ENCODE measurements around the gene SP4.

The SP4 gene

DNA sequence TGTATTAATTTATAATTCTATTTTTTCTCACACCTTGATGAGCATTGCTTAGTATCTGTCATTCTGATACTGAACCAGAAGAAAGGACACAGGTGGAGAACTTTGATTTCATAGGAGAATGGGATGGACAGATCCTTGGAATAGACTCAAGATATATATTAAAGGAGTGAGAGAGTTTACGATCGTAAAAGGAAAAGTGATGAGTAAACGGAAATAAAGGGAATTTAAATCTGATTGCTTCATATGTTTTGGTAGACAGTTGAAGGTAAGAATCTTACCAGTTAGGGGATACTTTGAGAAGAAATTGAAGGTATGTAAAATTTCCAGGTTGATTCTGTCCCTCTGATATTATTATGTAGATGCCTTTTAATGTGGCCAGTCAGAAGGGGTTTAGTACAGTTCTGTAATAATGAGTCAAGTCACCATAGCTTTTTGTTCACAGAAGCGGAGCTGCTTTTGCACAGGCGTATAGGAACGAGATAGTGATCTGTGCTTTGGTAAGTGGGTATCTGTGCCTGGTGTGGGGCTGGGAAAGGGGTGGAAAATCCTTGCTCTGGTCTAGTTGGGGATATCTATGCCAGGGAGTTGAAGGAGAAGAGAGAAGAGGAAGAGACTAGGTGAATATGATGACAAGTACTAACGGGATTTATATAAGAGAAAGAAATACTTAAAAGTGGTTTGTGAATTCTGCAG, 15.4 kb downstream of the SP4 start:
- DNase-seq (ENCODE audit: low read depth in 2 of 3, low spot score in 2 of 3) = no peak

DNA sequence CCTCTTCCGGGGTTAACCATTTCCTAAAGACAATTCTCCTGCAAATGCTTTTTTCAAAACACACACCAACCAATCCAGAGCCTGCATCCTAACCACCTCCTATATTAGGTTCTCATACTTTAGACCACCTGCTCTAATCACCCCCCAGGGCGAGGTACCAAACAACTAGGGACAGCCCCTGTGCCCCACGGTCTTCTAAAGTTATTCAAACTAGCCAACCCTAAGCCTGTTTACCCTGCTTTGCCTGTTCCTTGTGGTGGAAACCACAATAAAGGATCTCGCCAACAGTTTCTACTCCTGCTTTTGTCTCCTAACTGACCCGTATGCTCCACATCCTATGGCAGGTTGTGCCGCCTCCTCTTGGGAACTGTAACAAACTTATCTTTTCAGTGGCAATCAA, 21.1 kb downstream of the SP4 start:
- DNase-seq (ENCODE audit: low read depth in 2 of 3, low spot score in 2 of 3) = no peak

DNA sequence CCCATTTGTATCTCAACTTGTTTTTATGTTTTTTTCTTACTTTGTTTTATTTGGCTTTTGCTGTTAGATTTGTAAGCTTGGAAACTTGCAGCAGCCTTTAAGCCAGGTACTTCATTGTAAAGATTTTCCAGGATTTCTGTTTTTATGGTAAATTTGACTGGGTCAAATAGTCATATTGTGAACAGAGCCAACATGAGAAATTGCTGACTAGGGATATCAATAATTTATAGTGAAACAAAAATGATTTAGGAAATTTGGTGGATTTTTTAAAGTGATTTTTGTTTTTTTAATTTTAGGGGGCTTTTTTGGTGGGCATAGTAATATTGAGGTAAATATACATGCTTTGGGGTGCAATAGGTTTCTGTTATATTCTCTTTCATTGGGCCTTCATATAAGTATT, 22.2 kb downstream of the SP4 start:
- no peak for DNase-seq (ENCODE audit: low read depth in 2 of 3, low spot score in 2 of 3)

DNA sequence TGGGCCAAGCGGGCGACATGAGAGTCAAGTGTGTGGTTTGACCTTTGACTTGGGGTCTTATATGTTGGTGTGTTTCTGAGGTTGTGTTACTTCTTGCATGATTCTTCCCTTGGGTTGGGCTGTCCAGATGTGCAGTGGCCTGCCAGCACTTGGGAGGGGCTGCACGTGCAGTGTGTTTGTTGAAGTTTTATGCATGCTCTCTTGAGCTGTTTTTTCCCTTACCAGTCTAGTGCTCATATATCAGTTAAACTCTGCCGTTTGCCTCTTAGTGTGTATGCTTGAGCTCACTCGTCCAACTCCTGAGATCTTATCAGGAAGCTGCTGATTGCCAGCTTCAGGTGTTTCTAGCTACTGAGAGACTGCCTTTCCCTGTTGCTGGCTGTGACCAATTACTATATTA, 23.1 kb downstream of the SP4 start:
- no peak for DNase-seq (ENCODE audit: low read depth in 2 of 3, low spot score in 2 of 3)

DNA sequence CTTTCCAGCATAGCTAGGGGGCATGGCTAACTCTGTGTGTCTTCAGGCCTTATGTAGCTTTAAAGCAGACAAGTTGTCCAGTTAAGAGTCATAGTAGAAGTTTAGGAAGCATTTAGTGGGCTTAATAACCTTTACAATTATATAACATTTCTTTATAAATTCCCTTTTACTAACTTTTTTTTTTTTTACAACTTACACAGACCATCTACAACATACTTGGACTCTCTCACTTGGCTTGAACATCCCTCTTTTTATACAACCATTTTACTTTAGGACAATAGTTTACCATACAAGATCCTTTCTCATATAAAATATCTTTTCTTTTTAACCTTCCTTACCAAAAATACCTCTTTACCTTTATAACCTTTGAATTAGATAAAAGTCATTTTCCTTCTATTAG, 26.3 kb downstream of the SP4 start:
- no peak for DNase-seq (ENCODE audit: low read depth in 2 of 3, low spot score in 2 of 3)

DNA sequence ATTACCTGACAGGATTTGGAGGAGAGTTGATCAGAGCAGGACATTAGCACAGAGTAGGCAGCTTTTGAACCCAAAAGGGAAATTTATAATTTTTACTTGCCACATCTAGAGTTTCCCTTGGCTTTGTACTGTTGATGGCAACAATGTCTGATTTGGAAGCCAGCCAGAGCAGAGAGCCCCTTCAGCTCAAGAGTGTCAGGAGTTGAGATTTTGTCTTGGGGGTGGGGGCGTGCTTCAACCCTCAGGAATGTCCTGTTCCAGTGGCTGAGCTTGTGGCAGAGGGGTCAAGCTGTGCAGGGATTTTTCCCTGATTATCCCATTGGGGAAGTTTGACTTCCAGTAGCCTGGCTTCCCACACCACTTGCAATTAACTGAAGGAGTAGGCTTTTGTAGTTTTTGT, 27.0 kb downstream of the SP4 start:
- DNase-seq (ENCODE audit: low read depth in 2 of 3, low spot score in 2 of 3) = no peak

DNA sequence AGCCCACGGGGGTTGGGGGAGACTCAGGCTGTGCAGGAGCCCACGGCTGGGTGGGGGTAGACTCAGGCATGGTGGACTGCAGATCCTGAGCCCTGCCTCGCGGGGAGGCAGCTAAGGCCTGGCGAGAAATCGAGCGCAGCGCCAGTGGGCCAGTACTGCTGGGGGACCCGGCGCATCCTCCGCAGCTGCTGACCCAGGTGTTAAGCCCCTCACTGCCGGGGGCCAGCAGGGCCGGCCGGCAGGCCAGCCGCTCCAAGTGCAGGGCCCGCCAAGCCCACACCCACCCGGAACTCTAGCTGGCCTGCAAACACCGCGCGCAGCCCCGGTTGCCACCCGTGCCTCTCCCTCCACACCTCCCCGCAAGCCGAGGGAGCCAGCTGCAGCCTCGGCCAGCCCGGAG, 33.4 kb downstream of the SP4 start:
- DNase-seq (ENCODE audit: low read depth in 2 of 3, low spot score in 2 of 3) = no peak

DNA sequence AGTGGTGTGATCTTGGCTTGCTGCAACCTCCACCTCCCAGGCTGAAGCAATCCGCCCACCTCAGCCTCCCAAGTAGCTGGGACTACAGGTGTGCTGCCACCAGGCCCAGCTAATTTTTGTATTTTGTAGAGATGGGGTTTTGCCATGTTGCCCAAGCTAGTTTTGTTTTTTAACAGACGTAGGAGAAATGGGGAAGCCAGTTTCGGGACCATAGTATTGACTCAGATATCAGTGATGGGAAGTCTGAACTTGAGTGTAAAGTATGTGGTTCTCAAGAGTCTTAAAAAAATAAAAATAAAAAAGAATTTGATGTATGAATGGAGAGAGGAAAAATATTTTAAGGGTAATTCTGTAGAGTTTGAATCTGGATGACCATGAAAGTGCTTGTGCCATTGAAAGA, 34.2 kb downstream of the SP4 start:
- no peak for DNase-seq (ENCODE audit: low read depth in 2 of 3, low spot score in 2 of 3)

DNA sequence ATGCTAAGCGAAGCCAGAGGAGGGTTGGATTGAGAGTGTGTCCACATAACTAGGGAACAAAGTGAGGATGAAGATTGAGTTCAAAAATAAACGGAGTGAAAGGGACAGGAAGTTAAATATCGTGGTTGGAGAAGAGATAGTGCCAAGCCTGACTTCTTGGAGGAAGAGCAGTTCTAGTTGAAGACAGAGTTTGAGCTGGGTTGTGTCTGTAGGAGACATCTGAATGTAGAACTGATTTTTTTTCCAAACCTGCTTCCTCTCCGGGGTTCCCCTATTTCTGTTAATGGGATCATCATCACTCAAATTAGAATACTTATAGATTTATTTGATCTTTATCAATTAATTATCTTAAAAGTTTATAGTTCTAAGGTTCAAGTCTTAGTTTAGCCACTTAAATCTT, 35.6 kb downstream of the SP4 start:
- no peak for DNase-seq (ENCODE audit: low read depth in 2 of 3, low spot score in 2 of 3)

DNA sequence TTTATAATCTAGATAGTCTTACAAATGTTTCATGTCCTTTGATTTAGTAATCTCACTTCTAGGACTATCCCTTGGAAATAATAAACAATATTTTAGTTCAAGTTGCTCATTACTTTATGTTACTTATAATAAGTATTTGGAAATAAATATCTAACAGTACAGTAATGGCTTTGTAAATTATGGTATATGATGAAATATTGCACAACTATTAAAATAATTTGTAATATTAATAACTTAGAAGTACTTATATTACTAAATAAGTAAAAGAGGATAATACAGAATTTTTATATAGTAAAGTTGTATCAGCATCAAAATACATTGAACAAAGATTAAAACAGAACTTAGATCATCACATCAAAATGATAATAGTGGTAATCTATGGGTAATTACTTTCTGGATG, 41.1 kb downstream of the SP4 start:
- no peak for DNase-seq (ENCODE audit: low read depth in 2 of 3, low spot score in 2 of 3)

DNA sequence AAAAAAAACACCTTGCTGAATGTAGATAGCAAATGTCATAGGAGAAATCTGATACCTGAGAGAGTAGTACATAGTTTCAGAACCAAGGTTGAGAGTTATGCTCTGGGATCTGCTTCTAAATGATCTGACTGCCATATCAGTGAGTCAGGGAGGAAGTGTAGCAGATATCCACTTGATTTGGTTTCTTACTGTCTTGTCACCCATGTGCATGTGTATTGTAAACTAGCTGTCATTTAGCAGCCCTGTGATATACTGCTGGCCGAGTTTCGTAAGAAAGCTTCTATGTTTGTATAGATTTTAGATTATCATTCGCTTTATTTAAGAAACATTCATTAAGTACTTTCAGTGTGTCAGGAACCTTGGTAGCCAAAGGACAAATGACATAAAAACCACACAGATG, 42.0 kb downstream of the SP4 start:
- no peak for DNase-seq (ENCODE audit: low read depth in 2 of 3, low spot score in 2 of 3)

DNA sequence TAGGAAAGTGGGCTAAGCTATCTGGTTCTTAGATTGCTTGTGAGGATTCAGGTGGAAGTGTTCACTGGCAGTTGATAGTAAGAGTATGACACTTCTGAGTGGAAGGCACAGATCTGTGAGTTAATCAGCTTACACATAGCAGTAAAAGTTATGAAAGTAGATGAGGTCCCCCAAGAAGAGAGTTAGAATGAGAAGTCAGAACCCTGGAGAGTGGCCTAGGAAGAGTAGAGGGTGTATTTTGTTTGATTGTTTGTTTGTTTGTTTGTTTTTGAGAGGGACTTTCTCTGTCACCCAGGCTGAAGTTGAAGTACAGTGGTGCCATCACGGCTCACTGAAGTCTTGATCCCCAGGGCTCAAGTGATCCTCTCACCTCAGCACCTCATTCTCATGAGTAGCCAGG, 44.1 kb downstream of the SP4 start:
- DNase-seq (ENCODE audit: low read depth in 2 of 3, low spot score in 2 of 3) = no peak

DNA sequence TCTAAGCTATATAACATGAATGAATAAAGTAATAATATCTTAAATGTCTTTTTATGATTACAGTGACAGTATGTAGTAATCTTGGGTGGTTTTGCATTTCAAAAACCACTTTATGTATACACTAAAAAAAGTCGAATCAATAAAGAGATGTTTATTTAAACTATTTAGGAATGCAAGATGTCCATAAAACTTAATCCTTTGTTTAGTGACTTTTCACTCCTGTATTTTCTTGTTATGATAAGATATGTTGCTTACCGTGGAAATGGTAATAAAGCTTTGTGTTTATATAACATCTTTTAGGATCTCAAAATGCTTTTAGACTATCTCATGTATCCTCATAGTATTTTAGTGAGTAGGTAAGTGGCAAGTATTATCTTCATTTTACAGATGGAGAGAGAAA, 48.5 kb downstream of the SP4 start:
- DNase-seq (ENCODE audit: low read depth in 2 of 3, low spot score in 2 of 3) = no peak

DNA sequence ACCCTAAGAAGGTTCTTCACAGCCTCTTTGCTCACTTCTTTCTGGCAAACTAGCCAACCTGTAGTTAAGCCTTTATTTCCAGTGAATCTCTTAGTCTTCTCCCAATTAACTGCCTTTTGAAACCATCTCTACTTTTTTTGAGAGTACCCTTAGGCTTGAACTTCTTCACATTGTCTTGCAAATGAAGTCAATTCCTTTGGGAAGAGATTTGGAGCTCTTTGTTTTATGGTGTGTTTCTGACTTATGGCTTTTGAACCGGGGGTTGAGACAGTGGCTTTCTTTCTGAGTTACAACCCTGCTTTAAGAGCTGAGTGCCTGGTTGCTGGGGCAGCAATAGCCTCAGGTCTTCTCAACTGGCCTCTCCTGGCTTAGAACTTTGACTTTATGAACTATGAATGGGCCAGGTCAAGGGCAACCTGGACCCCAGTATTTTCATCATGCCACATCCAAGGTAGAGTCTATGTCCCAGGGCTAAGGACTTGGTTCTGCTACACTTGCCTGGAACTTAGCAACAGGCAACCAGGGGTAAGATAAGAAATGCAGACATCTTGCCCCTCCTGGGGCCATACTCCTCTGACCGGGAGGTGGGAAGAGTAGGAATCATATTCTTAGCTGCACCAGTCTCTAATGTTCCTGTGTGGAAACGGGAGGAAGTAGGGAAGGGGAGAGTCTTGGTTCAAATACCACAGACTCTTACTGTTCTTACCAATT, 53.0 kb downstream of the SP4 start:
- no peak for DNase-seq (ENCODE audit: low read depth in 2 of 3, low spot score in 2 of 3)

DNA sequence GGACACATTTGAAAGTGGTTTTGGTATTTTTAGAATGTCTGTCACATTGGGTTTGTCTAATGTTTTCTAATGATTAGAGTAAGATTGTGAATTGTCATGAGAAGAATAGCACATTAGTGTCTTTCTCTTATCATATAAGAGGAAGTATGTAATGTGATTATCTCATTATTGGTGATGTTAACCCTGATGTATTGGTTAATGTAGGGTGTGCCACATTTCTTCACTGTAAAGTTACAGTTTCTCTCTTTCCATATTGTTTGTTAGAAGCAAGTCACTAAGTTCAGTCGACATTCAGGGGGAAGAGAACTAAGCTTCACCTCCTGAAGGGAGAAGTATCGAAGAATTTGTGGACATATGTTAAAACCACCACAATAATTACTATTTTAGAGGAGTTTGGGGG, 58.6 kb downstream of the SP4 start:
- DNase-seq (ENCODE audit: low read depth in 2 of 3, low spot score in 2 of 3) = no peak

DNA sequence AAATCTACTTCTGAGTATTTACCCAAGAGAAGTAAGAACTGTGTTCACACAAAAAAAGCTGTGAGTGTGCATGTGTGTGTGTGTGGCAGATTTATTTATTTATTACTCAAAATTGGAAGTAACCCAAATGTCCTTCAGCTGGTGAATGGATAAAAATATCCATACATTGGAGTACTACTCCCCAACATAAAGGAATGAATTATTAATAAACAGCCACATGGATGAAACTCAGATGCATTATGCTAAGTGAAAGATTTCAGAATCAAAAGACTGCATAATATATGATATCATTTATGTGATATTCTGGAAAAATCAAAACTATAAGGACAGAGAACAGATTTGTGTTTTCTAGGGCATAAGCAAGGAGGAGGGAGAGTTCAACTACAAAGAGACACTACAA, 67.8 kb downstream of the SP4 start:
- DNase-seq (ENCODE audit: low read depth in 2 of 3, low spot score in 2 of 3) = no peak

DNA sequence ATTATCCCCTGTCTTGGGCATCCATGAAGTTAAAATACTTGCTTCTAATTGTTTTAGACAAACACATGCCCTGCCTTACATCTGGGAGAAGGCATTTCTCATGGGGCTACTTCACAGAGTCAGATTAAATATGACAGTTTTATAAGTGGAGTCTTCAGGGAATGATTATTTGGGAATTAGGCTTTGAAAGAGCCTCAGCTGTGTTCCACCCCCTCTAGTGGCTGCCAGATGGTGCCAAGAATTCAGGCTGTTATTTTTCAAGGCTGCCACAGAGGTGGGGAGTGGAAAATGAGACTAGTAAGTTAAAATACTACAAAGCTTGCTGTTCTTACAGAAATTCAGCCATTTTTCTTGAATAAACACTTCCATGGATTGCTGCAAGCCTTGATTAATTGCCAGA, 69.2 kb downstream of the SP4 start:
- DNase-seq (ENCODE audit: low read depth in 2 of 3, low spot score in 2 of 3) = no peak

DNA sequence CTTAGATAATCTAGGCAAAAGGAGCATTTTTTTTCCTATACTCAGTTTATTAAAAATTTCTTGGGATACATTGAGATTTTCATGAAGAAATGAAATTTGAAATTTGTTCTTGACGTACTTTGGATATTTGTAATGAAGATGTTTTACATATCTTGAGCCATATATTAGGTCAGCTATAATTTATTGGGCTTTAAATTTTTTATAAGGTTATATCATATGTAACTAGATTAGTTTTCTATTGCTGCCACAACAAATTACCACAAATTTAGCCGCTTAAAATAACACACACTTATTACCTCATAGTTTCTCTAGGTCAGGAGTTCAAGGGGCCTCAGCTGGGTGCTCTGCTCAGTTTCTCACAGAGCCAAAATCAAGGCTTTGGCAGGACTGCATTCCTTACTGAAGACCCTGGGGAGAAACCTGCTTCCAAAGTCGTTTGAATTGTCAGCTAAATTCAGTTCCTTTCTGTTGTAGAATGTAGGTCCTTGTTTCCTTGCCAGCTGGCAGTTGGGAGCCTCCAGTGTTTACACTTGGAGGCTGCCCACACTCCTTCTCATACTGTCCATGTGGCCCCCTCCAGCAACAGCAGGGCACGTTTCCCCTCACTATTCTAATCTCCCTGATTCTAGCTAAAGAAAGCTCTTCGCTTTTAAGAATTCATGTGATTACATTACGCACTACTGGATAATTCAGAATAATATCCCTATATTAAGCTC, 72.4 kb downstream of the SP4 start:
- DNase-seq (ENCODE audit: low read depth in 2 of 3, low spot score in 2 of 3) = no peak

DNA sequence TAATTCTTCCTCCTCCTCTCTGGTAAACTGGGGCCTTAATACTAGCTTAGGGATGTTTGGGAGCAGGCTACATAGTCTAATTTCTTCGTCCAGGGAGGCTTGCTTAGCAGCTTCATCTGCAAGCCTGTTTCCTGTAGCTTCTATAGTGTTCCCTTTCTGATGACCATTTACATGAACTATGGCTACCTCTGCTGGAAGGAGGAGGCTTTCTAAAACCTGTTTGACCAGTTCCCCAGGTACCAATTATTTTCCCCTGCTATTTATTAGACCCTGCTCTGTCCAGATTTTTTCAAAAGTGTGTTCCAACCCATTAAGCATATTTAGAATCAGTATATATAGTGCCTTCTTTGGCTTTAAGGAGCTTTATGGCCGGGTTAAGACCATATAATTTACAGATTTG, 76.1 kb downstream of the SP4 start:
- DNase-seq (ENCODE audit: low read depth in 2 of 3, low spot score in 2 of 3) = no peak

DNA sequence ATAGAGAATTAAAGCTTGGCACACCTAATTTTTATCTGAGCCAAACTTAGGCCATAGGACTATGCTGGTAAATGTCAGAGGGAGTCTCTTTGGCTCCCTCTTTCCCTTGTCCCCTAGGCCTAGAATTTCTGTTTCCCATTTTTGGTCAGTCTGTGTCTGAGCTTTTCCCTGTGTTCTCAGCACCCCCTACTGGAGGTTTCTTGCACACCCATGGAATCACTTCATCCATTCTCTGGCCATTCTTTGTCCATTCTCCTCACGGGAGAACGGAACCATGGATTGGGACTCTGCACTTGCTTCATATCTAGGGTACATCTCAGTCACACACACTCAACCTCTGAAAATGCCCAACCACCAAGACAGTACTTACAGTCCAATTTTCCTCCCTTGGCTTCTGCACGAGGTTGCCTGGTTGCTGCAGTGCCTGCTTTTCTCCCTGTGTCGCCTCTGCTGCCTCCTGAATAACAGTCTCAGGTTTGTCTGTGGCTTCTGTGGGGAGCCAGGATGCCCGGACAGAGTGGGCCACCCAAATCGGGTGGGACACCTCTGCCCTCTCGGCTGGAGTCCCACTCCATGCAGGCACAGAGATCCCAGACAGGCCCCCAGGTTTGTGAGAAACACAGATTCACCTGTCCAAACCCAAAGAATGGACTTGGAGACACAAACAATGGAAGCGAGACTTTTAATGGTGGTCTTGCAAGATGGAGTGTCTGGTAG, 79.9 kb downstream of the SP4 start:
- no peak for DNase-seq (ENCODE audit: low read depth in 2 of 3, low spot score in 2 of 3)

DNA sequence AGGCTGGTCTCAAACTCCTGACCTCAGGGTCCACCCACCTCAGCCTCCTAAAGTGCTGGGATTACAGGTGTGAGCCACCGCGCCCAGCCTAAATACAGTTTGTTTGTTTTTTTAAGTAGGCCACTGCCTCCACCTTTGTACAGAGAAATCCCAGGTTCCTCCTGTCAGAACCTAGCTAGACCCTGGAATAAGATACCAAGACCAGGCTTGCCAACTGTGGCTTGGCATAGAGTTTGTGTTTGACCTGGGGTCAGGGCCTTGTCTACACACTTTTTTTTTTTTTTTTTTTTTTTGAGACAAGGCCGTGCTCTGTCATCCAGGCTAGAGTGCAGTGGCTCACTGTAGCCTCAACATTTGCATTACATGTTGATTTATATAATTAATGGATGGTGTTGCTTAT, 80.7 kb downstream of the SP4 start:
- no peak for DNase-seq (ENCODE audit: low read depth in 2 of 3, low spot score in 2 of 3)

DNA sequence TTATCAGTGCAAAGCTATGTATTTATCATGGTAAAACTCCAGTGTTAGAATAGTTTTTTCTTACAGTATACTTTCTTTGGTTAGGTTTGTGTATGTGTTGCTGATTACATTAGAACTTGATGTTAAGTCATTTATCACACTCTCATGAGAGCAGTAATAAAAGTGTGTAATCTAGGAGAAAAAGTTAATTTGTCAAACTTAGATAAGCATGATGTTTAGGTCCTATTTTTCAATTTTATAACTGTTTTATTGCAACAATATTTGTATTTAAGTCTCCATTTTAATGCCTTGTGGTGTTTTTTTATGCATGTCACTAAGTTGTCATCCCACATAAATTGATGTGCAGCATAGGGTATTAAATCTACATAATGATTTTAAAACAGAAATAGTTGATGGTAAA, 86.2 kb downstream of the SP4 start:
- DNase-seq (ENCODE audit: low read depth in 2 of 3, low spot score in 2 of 3) = no peak

Measured in activated CD8-positive, alpha-beta memory T cell treated with anti-CD3 and anti-CD28 coated beads for 48 hours (primary cell).